GM19023 (cell line): ENCODE measurements around the gene SWT1.
"Not testable (repeated sequence)": the region's sequence is repeated elsewhere in the genome, so short reads cannot be mapped to it uniquely, and the experiment has no call there.

Source experiments
- ATAC-seq: cut with Tn5 transposase; IDR thresholded peaks from one replicate; pipeline ENCODE4 v1.9.1; 2021; ENCODE audit warnings: mild to moderate bottlenecking, moderate library complexity; ENCODE audit not compliant: unreplicated experiment

SWT1 gene

GRCh38 chr1:185317034-185317885, 160.3 kb downstream of the SWT1 start, which contains the start of gene IVNS1ABP:
TSS of gene IVNS1ABP (minus strand) at chr1:185317243. CDS start at chr1:185309493, 7,750 bp downstream.
- peak; percentile 75 for ATAC-seq

GRCh38 chr1:185317886-185318310, 160.9 kb downstream of the SWT1 start:
- peak; percentile 23 for ATAC-seq

- no peak for ATAC-seq
Measured at GRCh38 chr1:185318431-185319138, 161.6 kb downstream of the SWT1 start.

GRCh38 chr1:185319139-185319475, 162.1 kb downstream of the SWT1 start:
- ATAC-seq, result no peak

- ATAC-seq, result not testable (repeated sequence)
Measured at GRCh38 chr1:185321104-185321503, 164.1 kb downstream of the SWT1 start.

- not testable (repeated sequence) for ATAC-seq
Measured at GRCh38 chr1:185321653-185322221, 164.8 kb downstream of the SWT1 start.

- no peak for ATAC-seq
Measured at GRCh38 chr1:185322636-185323035, 165.7 kb downstream of the SWT1 start.

GRCh38 chr1:185324118-185324517, 167.2 kb downstream of the SWT1 start:
- ATAC-seq, result no peak

GRCh38 chr1:185325413-185325812, 168.4 kb downstream of the SWT1 start:
- no peak for ATAC-seq

GRCh38 chr1:185328255-185328654, 171.3 kb downstream of the SWT1 start:
- no peak for ATAC-seq

GRCh38 chr1:185334182-185334581, 177.2 kb downstream of the SWT1 start:
- ATAC-seq, result no peak

- no peak for ATAC-seq
Measured at GRCh38 chr1:185337246-185337645, 180.3 kb downstream of the SWT1 start.

- peak; percentile 97 for ATAC-seq
Measured at GRCh38 chr1:185338719-185339622, 182.0 kb downstream of the SWT1 start.

GRCh38 chr1:185341196-185341781, 184.3 kb downstream of the SWT1 start:
- no peak for ATAC-seq
